HG02678 (cell line): ENCODE measurements around the gene PDE5A.
A peak's percentile ranks its signal among the peaks of the same experiment; 100 is the strongest.

Experiments
- ATAC-seq: cut with Tn5 transposase; IDR thresholded peaks from one replicate; pipeline ENCODE4 v1.9.1; 2021; ENCODE audit warnings: mild to moderate bottlenecking, moderate library complexity; ENCODE audit not compliant: unreplicated experiment

PDE5A gene

GRCh38 chr4:119587796-119588195 is 40.8 kb downstream of the PDE5A start:
- no peak for ATAC-seq

- ATAC-seq: no peak
Measured at GRCh38 chr4:119585771-119586170, 42.8 kb downstream of the PDE5A start.

GRCh38 chr4:119581190-119581873 is 47.3 kb downstream of the PDE5A start:
- no peak for ATAC-seq

- no peak for ATAC-seq
Measured at GRCh38 chr4:119580293-119580692, 48.3 kb downstream of the PDE5A start.

GRCh38 chr4:119579823-119580222 is 48.8 kb downstream of the PDE5A start:
- no peak for ATAC-seq

- ATAC-seq: no peak
Measured at GRCh38 chr4:119570401-119570800, 58.2 kb downstream of the PDE5A start.

- no peak for ATAC-seq
Measured at GRCh38 chr4:119564106-119564505, 64.5 kb downstream of the PDE5A start.

GRCh38 chr4:119559044-119559647 is 69.5 kb downstream of the PDE5A start:
- no peak for ATAC-seq

- ATAC-seq: no peak
Measured at GRCh38 chr4:119550857-119551532, 77.6 kb downstream of the PDE5A start.

- no peak for ATAC-seq
Measured at GRCh38 chr4:119549639-119550038, 79.0 kb downstream of the PDE5A start.

GRCh38 chr4:119543779-119544178 is 84.8 kb downstream of the PDE5A start:
- no peak for ATAC-seq

GRCh38 chr4:119543187-119543586 is 85.4 kb downstream of the PDE5A start:
- ATAC-seq: no peak

- no peak for ATAC-seq
Measured at GRCh38 chr4:119540249-119540648, 88.4 kb downstream of the PDE5A start.

- ATAC-seq: peak; percentile 31
Measured at GRCh38 chr4:119537586-119537985, 91.0 kb downstream of the PDE5A start.

- ATAC-seq: peak; percentile 55
Measured at GRCh38 chr4:119536572-119537528, 91.8 kb downstream of the PDE5A start.

GRCh38 chr4:119532319-119532718 is 96.3 kb downstream of the PDE5A start:
- ATAC-seq: no peak

GRCh38 chr4:119529788-119530187 is 98.8 kb downstream of the PDE5A start:
- ATAC-seq: no peak

- no peak for ATAC-seq
Measured at GRCh38 chr4:119526786-119527550, 101.6 kb downstream of the PDE5A start.

- no peak for ATAC-seq
Measured at GRCh38 chr4:119525771-119526712, 102.6 kb downstream of the PDE5A start.
